Kidney epithelial cell (primary cell): ENCODE data around the gene SCAANT1. TPM values are rescaled to one million over a fixed set of nuclear protein-coding genes. Genes with fewer than 3 reads are reported as not detected.

ENCODE experiments used
- DNase-seq: peaks from one replicate; pipeline ENCODE4 v3.0.0-alpha.2; 2010; ENCODE audit warnings: low read depth
- H3K27me3 ChIP-seq: 2 replicates; pipeline ENCODE4 v1.6.0; 2011; ENCODE audit warnings: low read length; ENCODE audit not compliant: control insufficient read depth, insufficient read depth
- H3K36me3 ChIP-seq: 2 replicates; pipeline ENCODE4 v1.5.1; 2011; ENCODE audit warnings: low read length; ENCODE audit not compliant: control insufficient read depth, insufficient read depth
- H3K4me3 ChIP-seq: 2 replicates; pipeline ENCODE4 v1.5.1; 2011; ENCODE audit warnings: low read depth, mild to moderate bottlenecking, control low read depth, low read length
- CTCF ChIP-seq: IDR thresholded peaks from 2 replicates; pipeline ENCODE4 v1.5.1; 2011; ENCODE audit warnings: mild to moderate bottlenecking, moderate library complexity, low read length, control low read depth, inconsistent platforms; ENCODE audit not compliant: insufficient read depth, poor library complexity, severe bottlenecking
- total RNA-seq: library from RNA; depleted of rRNA; stranded (reverse); fragments of >200 nt; gene quantifications from 2 replicates; pipeline ENCODE4 v1.2.3, GENCODE V29; 2015

SCAANT1 gene
- total RNA-seq, 1 donor from 2014 or later = not detected

- no peaks in the 10 kb centered on the region for H3K36me3 ChIP-seq
- no peak for DNase-seq
- no peak for TF ChIP-seq CTCF
- no peaks in the 10 kb centered on the region for H3K27me3 ChIP-seq
- H3K4me3 ChIP-seq = peak overlapping the region; percentile 95
These were observed 49.4 kb downstream of the SCAANT1 start for GRCh38 chr3:63862804-63863149.

Other genes with a start within 250 kb of the SCAANT1 start
- not detected in 2 replicates for gene C3orf49, start 93.1 kb downstream of the SCAANT1 start, total RNA-seq
- 59.5 and 66.7 TPM in 2 replicates for gene THOC7, start 48.6 kb downstream of the SCAANT1 start, total RNA-seq
- 12.3 TPM in 2 replicates for gene ATXN7, start 48.5 kb downstream of the SCAANT1 start, total RNA-seq
- gene PSMD6, start 111.1 kb upstream of the SCAANT1 start, total RNA-seq = 97.4 and 98.6 TPM in 2 replicates